K562 (cell line): Measurements from ENCODE around the gene NOP10. TPM values are rescaled to one million over a fixed set of nuclear protein-coding genes. Genes with fewer than 3 reads are reported as not detected.

Experiments
- CBX5 ChIP-seq: IDR thresholded peaks from 2 replicates; pipeline ENCODE4 v1.6.1; 2014; ENCODE audit warnings: low read depth, borderline replicate concordance
- EZH2 ChIP-seq: IDR thresholded peaks from 2 replicates; pipeline ENCODE4 v1.6.1; 2012; ENCODE audit warnings: low read depth, mild to moderate bottlenecking, inconsistent platforms, low read length, borderline replicate concordance
- HDAC6 ChIP-seq: IDR thresholded peaks from 2 replicates; pipeline ENCODE4 v1.6.1; 2012; ENCODE audit warnings: low read depth, mild to moderate bottlenecking, control low read depth, inconsistent platforms, low read length, moderate library complexity
- MGA ChIP-seq: fragments of 450-650 bp; IDR thresholded peaks from 2 replicates; pipeline ENCODE4 v1.6.1; 2016; ENCODE audit warnings: mild to moderate bottlenecking, moderate library complexity
- NBN ChIP-seq: fragments of 450-650 bp; IDR thresholded peaks from 2 replicates; pipeline ENCODE4 v1.6.1; 2016; ENCODE audit warnings: low read depth, mild to moderate bottlenecking
- PML ChIP-seq: IDR thresholded peaks from 2 replicates; pipeline ENCODE4 v1.6.1; 2012; ENCODE audit warnings: low read length, inconsistent platforms
- SP1 ChIP-seq: sonication (generic); formaldehyde crosslinking; IDR thresholded peaks from 2 replicates; pipeline ENCODE4 v1.8.1; 2022; ENCODE audit warnings: mild to moderate bottlenecking, missing genetic modification reagents
- SP2 ChIP-seq: IDR thresholded peaks from 2 replicates; pipeline ENCODE4 v1.6.1; 2011; ENCODE audit warnings: mild to moderate bottlenecking, low read depth, low read length, moderate library complexity; ENCODE audit not compliant: poor library complexity, severe bottlenecking; ENCODE audit errors: extremely low read depth
- SRSF7 ChIP-seq: fragments of 200-400 bp; formaldehyde crosslinking; optimal IDR thresholded peaks from 2 replicates; pipeline ENCODE3; 2017; ENCODE audit warnings: mild to moderate bottlenecking, low read depth, low read length
- STAT5A ChIP-seq: IDR thresholded peaks from 2 replicates; pipeline ENCODE4 v1.6.1; 2012; ENCODE audit warnings: low read length, inconsistent platforms, borderline replicate concordance
- TAF1 ChIP-seq: IDR thresholded peaks from 2 replicates; pipeline ENCODE4 v1.6.1; 2011; ENCODE audit warnings: mild to moderate bottlenecking, low read length, moderate library complexity; ENCODE audit not compliant: insufficient read depth, control insufficient read depth, severe bottlenecking; ENCODE audit errors: extremely low read depth
- TEAD1 ChIP-seq, 2 experiments: fragments of 450-650 bp in 1 of 2; sonication (generic) in 1 of 2; formaldehyde crosslinking; IDR thresholded peaks; 2 replicates each; pipeline versions ENCODE4 v1.4.0 to v1.8.0; 2020 to 2022; ENCODE audit warnings: mild to moderate bottlenecking in 2 of 2, missing genetic modification reagents in 1 of 2
- ZNF175 ChIP-seq: fragments of 200-800 bp; sonication (Bioruptor generic); IDR thresholded peaks from 2 replicates; pipeline ENCODE4 v1.6.1; 2016; ENCODE audit warnings: low read depth, mild to moderate bottlenecking, missing genetic modification characterization, missing compliant biosample characterization
- ZNF184 ChIP-seq: sonication (generic); formaldehyde crosslinking; IDR thresholded peaks from 2 replicates; pipeline ENCODE4 v1.5.0; 2020; ENCODE audit warnings: missing genetic modification reagents
- ZNF232 ChIP-seq: sonication (generic); formaldehyde crosslinking; IDR thresholded peaks from 2 replicates; pipeline ENCODE4 v1.8.0; 2022; ENCODE audit warnings: mild to moderate bottlenecking, missing genetic modification reagents
- ZNF584 ChIP-seq: fragments of 200-800 bp; sonication (Bioruptor generic); IDR thresholded peaks from 2 replicates; pipeline ENCODE4 v1.6.1; 2016; ENCODE audit warnings: low read depth, mild to moderate bottlenecking, missing genetic modification characterization, missing compliant biosample characterization
- ZNF780A ChIP-seq: fragments of 250-450 bp; sonication (Bioruptor Pico); IDR thresholded peaks from 2 replicates; pipeline ENCODE4 v1.5.0; 2021; ENCODE audit warnings: mild to moderate bottlenecking
- ZNF830 ChIP-seq: fragments of 250-450 bp; sonication (Bioruptor Pico); IDR thresholded peaks from 2 replicates; pipeline ENCODE4 v1.5.0; 2021; ENCODE audit warnings: mild to moderate bottlenecking
- polyA plus RNA-seq, 8 experiments: library from polyadenylated mRNA; depleted of rRNA in 4 of 8; stranded (reverse) in 5 of 8; unstranded in 3 of 8; fragments of >200 nt; fragmentation: Nextera tagmentation in 2 of 8; fragmentation: Illumina TruSeq in 1 of 8; extraction: Ambion mirVana in 2 of 8; extraction: Trizol in 1 of 8; gene quantifications; 2 replicates each; pipeline versions ENCODE4 v1.2.1 to v1.2.3, GENCODE V29; 2011 to 2014; ENCODE audit warnings: inconsistent platforms in 1 of 8, missing spikeins in 1 of 8
- total RNA-seq, 7 experiments: library from RNA; depleted of rRNA in 6 of 7; stranded (reverse); fragments of >200 nt in 6 of 7; fragmentation: Illumina TruSeq in 2 of 7; extraction: Trizol in 2 of 7; gene quantifications; 2 replicates each; pipeline versions ENCODE4 v1.2.1 to v1.2.3, GENCODE V29; 2011 to 2021; ENCODE audit warnings: low replicate concordance in 1 of 7

The NOP10 gene
- total and polyA plus RNA-seq, 9 of the 15 experiments (the other 6 are each of a cell fraction or from before 2014, with no cell fraction given): 250 to 1,663 (median 449) TPM

- TF ChIP-seq SP2: no peak
- no peak for TF ChIP-seq MGA
- no peak for TF ChIP-seq STAT5A
- TF ChIP-seq PML: no peak
- TF ChIP-seq SRSF7: no peak
- TF ChIP-seq ZNF584 (CRISPR knock-in tag): peak; percentile 62; the same call in 1 of the 2 replicates
- TF ChIP-seq SP1 (CRISPR knock-in tag): no peak
- TF ChIP-seq ZNF780A (CRISPR knock-in tag): no peak
- TF ChIP-seq EZH2: no peak
- TF ChIP-seq NBN: no peak
- TF ChIP-seq TEAD1 (CRISPR knock-in tag; IDR thresholded peaks at IDR 0.05): peak in 1 of 2 experiments; percentile 47; a peak in 1 of 4 replicates
- TF ChIP-seq ZNF830 (CRISPR knock-in tag): no peak
- TF ChIP-seq TAF1: no peak
- peak; percentile 75; the same call in 1 of the 2 replicates for TF ChIP-seq ZNF175 (CRISPR knock-in tag)
- no peak for TF ChIP-seq HDAC6
- no peak for TF ChIP-seq ZNF232 (CRISPR knock-in tag)
- no peak for TF ChIP-seq CBX5
- no peak for TF ChIP-seq ZNF184 (CRISPR knock-in tag)
These were observed 6.5 kb downstream of the NOP10 start (continued) for GRCh38 chr15:34336231-34336990.
